HAP-1 (cell line): ENCODE results near the gene SSPN.

Experiments
- DNase-seq, 2 experiments: peaks; one replicate each; pipeline ENCODE4 v3.0.0-alpha.2; 2016 to 2020; ENCODE audit warnings: low spot score in 2 of 2
- H3K27me3 ChIP-seq: fragments of 250-450 bp; sonication (Bioruptor Pico); 2 replicates; pipeline ENCODE4 v1.5.1; 2020; ENCODE audit warnings: low read depth, mild to moderate bottlenecking, moderate library complexity
- H3K36me3 ChIP-seq: fragments of 250-450 bp; sonication (Bioruptor Pico); replicated peaks from 2 replicates; pipeline ENCODE4 v1.5.1; 2020; ENCODE audit warnings: mild to moderate bottlenecking
- H3K4me1 ChIP-seq: fragments of 250-450 bp; sonication (Bioruptor Pico); 2 replicates; pipeline ENCODE4 v1.5.1; 2020; ENCODE audit warnings: mild to moderate bottlenecking
- H3K4me3 ChIP-seq: fragments of 250-450 bp; sonication (Bioruptor Pico); 2 replicates; pipeline ENCODE4 v1.5.1; 2020; ENCODE audit warnings: mild to moderate bottlenecking, moderate library complexity
- H3K9me3 ChIP-seq: fragments of 250-450 bp; sonication (Bioruptor Pico); 2 replicates; pipeline ENCODE4 v1.5.1; 2020; ENCODE audit warnings: mild to moderate bottlenecking, moderate library complexity
- in situ Hi-C: fragments of 300-500 bp; cut with MboI; formaldehyde crosslinking; loops from 3 replicates; pipeline ENCODE4 v1.14.3; 2020; ENCODE audit warnings: low sequenced_read_pairs, inconsistent platforms, mixed read lengths

Gene SSPN

GRCh38 chr12:26245175-26245942 is 50.0 kb downstream of the SSPN start:
- Histone ChIP-seq H3K4me1 (no peaks in the 10 kb centered on the region), H3K4me3 (no peak overlapping the region), H3K9me3 (no peaks in the 10 kb centered on the region), H3K36me3 (no peaks in the 10 kb centered on the region), H3K27me3 (no peaks in the 10 kb centered on the region)
- in situ Hi-C loops = no loop called here
- no peak for DNase-seq

- Histone ChIP-seq H3K4me3 (no peak overlapping the region), H3K4me1 (no peaks in the 10 kb centered on the region), H3K27me3 (no peaks in the 10 kb centered on the region), H3K9me3 (no peaks in the 10 kb centered on the region), H3K36me3 (no peaks in the 10 kb centered on the region)
- in situ Hi-C loops = no loop called here
- DNase-seq = no peak
These were observed 51.3 kb downstream of the SSPN start for GRCh38 chr12:26246483-26247164.

- no peaks in the 10 kb centered on the region for H3K4me1 ChIP-seq
- DNase-seq = no peak
- H3K27me3 ChIP-seq = no peaks in the 10 kb centered on the region
- H3K9me3 ChIP-seq = no peaks in the 10 kb centered on the region
- H3K36me3 ChIP-seq = no peaks in the 10 kb centered on the region
- no peak overlapping the region for H3K4me3 ChIP-seq
- in situ Hi-C loops = no loop called here
These were observed 52.5 kb downstream of the SSPN start for GRCh38 chr12:26247873-26248272.

- Histone ChIP-seq H3K4me1 (no peaks in the 10 kb centered on the region), H3K27me3 (no peaks in the 10 kb centered on the region), H3K4me3 (no peak overlapping the region), H3K36me3 (no peaks in the 10 kb centered on the region), H3K9me3 (no peaks in the 10 kb centered on the region)
- in situ Hi-C loops = no loop called here
- DNase-seq = no peak
These were observed 55.4 kb downstream of the SSPN start for GRCh38 chr12:26250801-26251200.

GRCh38 chr12:26251600-26251999 is 56.2 kb downstream of the SSPN start:
- H3K36me3 ChIP-seq = no peaks in the 10 kb centered on the region
- in situ Hi-C loops = no loop called here
- no peaks in the 10 kb centered on the region for H3K4me1 ChIP-seq
- no peak overlapping the region for H3K4me3 ChIP-seq
- DNase-seq = no peak
- no peaks in the 10 kb centered on the region for H3K27me3 ChIP-seq
- no peaks in the 10 kb centered on the region for H3K9me3 ChIP-seq

GRCh38 chr12:26252946-26253345 is 57.6 kb downstream of the SSPN start:
- H3K27me3 ChIP-seq = no peaks in the 10 kb centered on the region
- H3K4me3 ChIP-seq = no peak overlapping the region
- in situ Hi-C loops = no loop called here
- H3K9me3 ChIP-seq = no peaks in the 10 kb centered on the region
- DNase-seq = no peak
- H3K4me1 ChIP-seq = no peaks in the 10 kb centered on the region
- H3K36me3 ChIP-seq = no peaks in the 10 kb centered on the region

- no peaks in the 10 kb centered on the region for H3K4me1 ChIP-seq
- no peak for DNase-seq
- no peaks in the 10 kb centered on the region for H3K9me3 ChIP-seq
- in situ Hi-C loops = no loop called here
- no peaks in the 10 kb centered on the region for H3K27me3 ChIP-seq
- no peaks in the 10 kb centered on the region for H3K36me3 ChIP-seq
- H3K4me3 ChIP-seq = no peak overlapping the region
These were observed 60.7 kb downstream of the SSPN start for GRCh38 chr12:26255893-26256645.

- Histone ChIP-seq H3K4me1 (no peaks in the 10 kb centered on the region), H3K9me3 (no peaks in the 10 kb centered on the region), H3K27me3 (no peaks in the 10 kb centered on the region), H3K36me3 (no peaks in the 10 kb centered on the region), H3K4me3 (no peak overlapping the region)
- DNase-seq = no peak
- in situ Hi-C loops = no loop called here
These were observed 69.0 kb downstream of the SSPN start for GRCh38 chr12:26264215-26264838.

- H3K27me3 ChIP-seq = no peaks in the 10 kb centered on the region
- H3K4me1 ChIP-seq = no peaks in the 10 kb centered on the region
- in situ Hi-C loops = no loop called here
- H3K4me3 ChIP-seq = no peak overlapping the region
- no peak for DNase-seq
- no peaks in the 10 kb centered on the region for H3K9me3 ChIP-seq
- H3K36me3 ChIP-seq = no peaks in the 10 kb centered on the region
These were observed 70.2 kb downstream of the SSPN start for GRCh38 chr12:26265606-26266005.

GRCh38 chr12:26266881-26267280 is 71.5 kb downstream of the SSPN start:
- DNase-seq = no peak
- no peaks in the 10 kb centered on the region for H3K9me3 ChIP-seq
- in situ Hi-C loops = no loop called here
- no peaks in the 10 kb centered on the region for H3K36me3 ChIP-seq
- no peak overlapping the region for H3K4me3 ChIP-seq
- no peaks in the 10 kb centered on the region for H3K4me1 ChIP-seq
- no peaks in the 10 kb centered on the region for H3K27me3 ChIP-seq

GRCh38 chr12:26268841-26269561 is 73.6 kb downstream of the SSPN start:
- H3K36me3 ChIP-seq = no peaks in the 10 kb centered on the region

GRCh38 chr12:26269562-26270284 is 74.3 kb downstream of the SSPN start:
- H3K9me3 ChIP-seq = no peaks in the 10 kb centered on the region
- no peaks in the 10 kb centered on the region for H3K4me1 ChIP-seq
- H3K4me3 ChIP-seq = no peak overlapping the region
- in situ Hi-C loops = no loop called here
- no peaks in the 10 kb centered on the region for H3K36me3 ChIP-seq
- H3K27me3 ChIP-seq = no peaks in the 10 kb centered on the region
- no peak for DNase-seq

More at GRCh38 chr12:26268841-26269561, 73.6 kb downstream of the SSPN start:
- H3K4me3 ChIP-seq = no peak overlapping the region
- H3K27me3 ChIP-seq = no peaks in the 10 kb centered on the region
- H3K9me3 ChIP-seq = no peaks in the 10 kb centered on the region
- in situ Hi-C loops = no loop called here
- no peak for DNase-seq
- H3K4me1 ChIP-seq = no peaks in the 10 kb centered on the region

- DNase-seq = no peak
- no peak overlapping the region for H3K4me3 ChIP-seq
- in situ Hi-C loops = no loop called here
- no peaks in the 10 kb centered on the region for H3K36me3 ChIP-seq
- no peaks in the 10 kb centered on the region for H3K9me3 ChIP-seq
- H3K27me3 ChIP-seq = no peaks in the 10 kb centered on the region
- no peaks in the 10 kb centered on the region for H3K4me1 ChIP-seq
These were observed 75.7 kb downstream of the SSPN start for GRCh38 chr12:26271024-26271423.
